GM18867 (cell line): Measurements from ENCODE around the gene PPP3CB.

Experiments
- ATAC-seq: cut with Tn5 transposase; IDR thresholded peaks from one replicate; pipeline ENCODE4 v1.9.1; 2021; ENCODE audit warnings: mild to moderate bottlenecking, moderate library complexity; ENCODE audit not compliant: unreplicated experiment

PPP3CB gene

GRCh38 chr10:73485320-73485719, 10.5 kb downstream of the PPP3CB start:
- no peak for ATAC-seq

DNA sequence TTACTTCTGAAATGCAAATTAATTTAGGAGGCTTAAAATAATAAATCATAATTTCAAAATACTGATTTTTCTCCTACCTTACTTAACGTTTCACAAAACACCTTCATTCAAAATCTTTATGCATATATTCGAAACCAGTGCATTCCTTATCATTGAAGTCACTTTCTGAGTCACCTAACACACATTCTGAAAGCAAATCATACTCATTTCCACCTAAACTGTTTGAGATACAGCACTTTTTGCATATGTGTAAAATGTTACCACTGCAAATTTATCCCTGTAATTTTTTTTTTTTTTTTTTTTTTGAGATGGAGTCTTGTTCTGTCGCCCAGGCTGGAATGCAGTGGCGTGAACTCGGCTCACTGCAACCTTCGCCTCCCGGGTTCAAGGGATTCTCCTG, 15.7 kb downstream of the PPP3CB start:
- ATAC-seq = peak; percentile 43

DNA sequence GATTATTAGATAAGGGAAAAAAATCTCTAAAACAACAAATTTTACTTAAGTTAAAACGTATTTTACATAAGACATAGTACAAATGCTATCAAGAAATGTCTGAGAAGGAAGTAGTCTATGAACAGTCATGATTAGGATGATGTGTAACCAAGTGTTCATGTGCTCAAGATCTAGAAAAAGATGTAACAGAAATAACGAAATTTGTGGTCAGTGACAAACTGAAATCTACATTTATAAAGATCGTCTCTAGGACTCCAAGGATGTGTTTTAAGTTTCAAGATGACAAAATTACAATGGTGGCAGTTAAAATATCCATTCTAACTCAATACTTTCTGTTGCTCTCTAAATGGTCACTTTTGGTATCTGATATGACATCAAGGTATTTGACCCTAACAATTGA, 17.2 kb downstream of the PPP3CB start:
- no peak for ATAC-seq

GRCh38 chr10:73471226-73471625, 24.6 kb downstream of the PPP3CB start:
- ATAC-seq = no peak

DNA sequence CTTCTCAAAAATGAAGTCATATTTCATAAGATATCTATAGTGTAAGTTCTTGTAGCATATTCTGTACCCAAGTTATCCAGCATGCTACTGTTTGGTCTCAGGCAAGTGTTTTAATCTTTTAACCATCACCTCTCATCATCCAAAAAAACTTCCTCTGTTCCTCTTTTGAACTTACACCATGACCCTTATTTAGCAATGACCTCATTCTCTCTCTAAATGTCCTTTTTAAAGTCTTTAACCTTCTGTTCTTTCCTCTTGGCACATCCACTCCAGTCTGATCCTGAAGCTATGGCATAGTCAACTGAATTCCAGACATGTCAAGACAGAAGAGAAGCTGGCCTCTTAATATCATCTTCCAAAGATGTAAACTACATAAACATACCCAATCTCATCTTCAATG, 26.2 kb downstream of the PPP3CB start:
- ATAC-seq = no peak

- no peak for ATAC-seq
Measured at GRCh38 chr10:73467206-73467605, 28.6 kb downstream of the PPP3CB start.

GRCh38 chr10:73465978-73466726, 29.7 kb downstream of the PPP3CB start:
- no peak for ATAC-seq

DNA sequence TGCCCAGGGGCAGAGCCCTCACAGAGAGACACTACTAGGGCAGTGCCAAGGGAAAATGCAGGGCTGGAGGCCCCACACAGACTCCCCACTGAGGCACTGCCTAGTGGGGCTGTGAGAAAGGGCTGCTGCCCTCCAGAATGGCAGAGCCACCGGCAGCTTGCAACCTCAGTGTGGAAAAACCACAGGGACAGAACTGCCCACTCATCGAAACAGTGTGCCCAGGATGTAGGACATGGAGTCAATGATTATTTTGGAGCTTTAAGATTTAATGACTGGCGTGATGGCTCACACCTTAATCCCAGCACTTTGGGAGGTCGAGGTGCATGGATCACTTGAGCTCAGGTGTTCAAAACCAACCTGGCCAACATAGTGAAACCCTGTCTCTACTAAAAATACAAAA, 34.9 kb downstream of the PPP3CB start:
- ATAC-seq = no peak

GRCh38 chr10:73459683-73460314, 36.0 kb downstream of the PPP3CB start:
- ATAC-seq = no peak

- no peak for ATAC-seq
Measured at GRCh38 chr10:73456187-73456890, 39.5 kb downstream of the PPP3CB start.

DNA sequence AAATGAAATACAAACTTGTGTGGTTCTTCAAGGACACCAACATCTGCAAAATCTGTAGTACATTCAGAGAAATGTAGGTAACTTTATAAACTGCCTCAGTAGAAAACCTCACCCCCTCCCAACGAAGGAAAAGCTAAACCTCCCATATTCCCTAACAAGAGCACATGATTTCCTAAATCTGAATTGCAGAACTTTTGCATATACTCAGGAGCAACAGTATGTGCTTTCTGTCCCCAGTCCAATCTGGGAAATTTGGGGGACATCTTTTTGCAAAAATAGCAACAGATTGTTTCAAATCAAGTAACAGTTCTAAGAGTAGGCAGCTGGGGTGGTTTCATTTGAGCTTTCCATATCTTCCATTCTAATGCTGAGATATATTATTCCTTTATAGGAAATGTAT, 46.7 kb downstream of the PPP3CB start:
- no peak for ATAC-seq

- no peak for ATAC-seq
Measured at GRCh38 chr10:73448384-73448783, 47.4 kb downstream of the PPP3CB start.

- no peak for ATAC-seq
Measured at GRCh38 chr10:73446926-73447325, 48.9 kb downstream of the PPP3CB start.

DNA sequence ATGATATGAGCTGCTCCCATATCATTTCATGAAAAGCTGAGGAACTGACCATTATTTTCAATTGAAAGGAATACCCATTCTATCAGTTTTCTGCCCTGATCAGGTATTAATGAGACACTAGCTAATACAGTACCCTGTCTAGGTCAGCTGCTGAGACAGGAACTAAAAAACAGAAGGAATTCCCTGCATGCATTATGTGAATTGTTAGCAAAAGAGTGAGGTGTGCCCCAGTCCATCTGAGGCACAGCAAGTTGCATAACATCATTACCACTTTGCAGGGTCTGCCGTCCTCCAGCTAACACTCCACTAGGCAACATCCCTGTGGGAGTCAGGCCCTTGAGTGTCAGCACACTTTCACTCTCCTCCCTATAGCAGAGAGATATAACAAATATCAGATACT, 51.4 kb downstream of the PPP3CB start:
- ATAC-seq = no peak

GRCh38 chr10:73439605-73440312, 56.1 kb downstream of the PPP3CB start:
- ATAC-seq = no peak

DNA sequence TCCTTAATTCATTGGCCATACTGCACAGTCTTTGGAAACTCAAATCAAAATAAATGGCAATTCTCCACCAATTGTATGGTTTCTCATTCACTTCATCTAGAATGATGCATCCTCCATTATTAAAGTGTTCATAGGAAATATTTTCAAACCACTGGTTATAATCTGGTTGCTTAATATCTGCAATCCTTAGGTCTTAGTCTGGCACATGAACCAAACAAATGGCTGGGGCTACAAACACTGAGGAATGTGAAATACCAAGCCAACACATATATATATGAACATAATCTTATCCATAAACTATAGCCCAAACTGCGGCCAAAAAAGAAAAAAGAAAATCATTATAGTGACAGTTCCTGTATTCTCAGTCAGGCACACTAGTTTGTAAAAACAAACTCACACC, 56.8 kb downstream of the PPP3CB start:
- ATAC-seq = no peak

DNA sequence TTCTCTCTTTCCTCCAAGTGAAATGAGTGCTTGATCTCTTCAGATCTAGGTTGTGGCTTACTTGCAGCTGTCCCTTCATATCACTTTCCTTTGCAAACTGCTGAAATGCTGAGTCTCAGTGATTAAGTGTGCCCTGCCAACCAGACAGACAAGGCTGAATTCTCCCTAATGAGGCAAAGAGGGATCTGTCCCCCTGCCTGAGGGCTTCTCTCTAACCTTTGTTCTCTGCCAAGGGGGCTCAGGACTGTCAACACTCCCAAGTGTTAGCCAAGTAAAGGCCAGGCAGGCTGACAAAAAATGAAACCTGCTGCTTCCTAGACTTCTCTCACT, 62.3 kb downstream of the PPP3CB start, which contains the start of gene MSS51:
TSS of gene MSS51 (minus strand) at position 24 of the 330 bp plus-strand sequence. CDS start 5,277 bp downstream, outside the sequence.
- no peak for ATAC-seq

DNA sequence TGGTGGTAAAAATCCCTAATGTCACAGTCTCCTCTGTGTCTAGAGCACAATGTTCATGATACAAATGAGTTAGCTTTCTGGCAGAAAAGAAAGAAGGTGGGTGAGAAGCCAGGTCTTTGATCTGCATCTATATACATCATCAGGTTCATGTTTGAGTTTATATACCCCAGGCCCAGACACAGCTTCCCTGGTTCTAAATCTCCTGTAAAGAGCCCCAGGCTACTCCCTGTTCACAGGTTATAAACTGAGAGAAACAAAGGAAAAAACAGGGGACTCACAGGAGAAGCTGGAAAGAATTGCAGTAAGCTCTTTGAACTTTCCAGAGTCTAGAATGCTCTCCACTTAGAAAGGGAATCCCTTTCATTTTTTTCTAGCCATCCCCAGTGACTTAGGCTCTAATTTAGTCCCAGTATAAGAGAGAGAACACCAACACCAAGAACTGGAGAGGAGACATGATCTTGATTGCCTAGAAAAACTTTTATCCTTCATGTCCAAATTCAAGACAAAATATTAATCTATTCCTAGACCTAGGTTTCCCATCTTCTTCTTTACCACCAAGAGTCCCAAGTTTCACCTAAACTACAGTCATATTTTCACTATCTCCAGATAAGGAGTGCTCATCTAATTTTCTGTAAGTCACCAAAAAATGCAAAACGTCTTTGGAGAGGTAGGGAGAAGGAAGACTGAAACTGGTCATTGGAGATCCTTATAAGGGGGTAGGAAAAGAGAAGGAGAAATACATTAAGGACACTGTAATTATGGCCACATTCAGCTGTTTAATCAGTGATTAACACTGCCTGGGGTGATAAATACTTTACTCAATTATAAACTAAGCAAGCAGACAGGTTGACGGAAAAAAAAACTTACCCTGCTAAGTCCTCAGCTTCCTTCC, 62.9 kb downstream of the PPP3CB start:
- no peak for ATAC-seq

GRCh38 chr10:73426318-73426717, 69.5 kb downstream of the PPP3CB start:
- ATAC-seq = no peak

DNA sequence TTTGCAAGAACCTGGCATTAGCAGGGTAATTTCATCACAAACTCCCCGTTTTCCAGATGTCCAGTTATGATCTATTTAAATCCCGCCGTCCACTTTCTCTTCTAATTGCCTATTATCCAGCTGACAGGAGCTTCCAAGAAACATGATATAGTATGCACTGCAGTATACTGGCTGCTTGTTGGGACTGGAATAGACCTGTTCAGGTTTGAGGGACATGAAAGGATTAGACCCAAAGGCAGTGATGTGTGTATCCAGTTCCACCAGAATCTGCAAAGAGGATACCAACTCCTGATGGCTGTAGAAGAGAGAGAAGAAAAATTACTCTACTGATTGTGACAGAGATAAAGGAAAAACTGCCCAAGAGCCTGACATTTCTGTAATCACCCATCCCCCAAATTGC, 71.3 kb downstream of the PPP3CB start:
- ATAC-seq = no peak
